Measurements from ENCODE around the gene RETREG2.

Gene RETREG2, protein sequence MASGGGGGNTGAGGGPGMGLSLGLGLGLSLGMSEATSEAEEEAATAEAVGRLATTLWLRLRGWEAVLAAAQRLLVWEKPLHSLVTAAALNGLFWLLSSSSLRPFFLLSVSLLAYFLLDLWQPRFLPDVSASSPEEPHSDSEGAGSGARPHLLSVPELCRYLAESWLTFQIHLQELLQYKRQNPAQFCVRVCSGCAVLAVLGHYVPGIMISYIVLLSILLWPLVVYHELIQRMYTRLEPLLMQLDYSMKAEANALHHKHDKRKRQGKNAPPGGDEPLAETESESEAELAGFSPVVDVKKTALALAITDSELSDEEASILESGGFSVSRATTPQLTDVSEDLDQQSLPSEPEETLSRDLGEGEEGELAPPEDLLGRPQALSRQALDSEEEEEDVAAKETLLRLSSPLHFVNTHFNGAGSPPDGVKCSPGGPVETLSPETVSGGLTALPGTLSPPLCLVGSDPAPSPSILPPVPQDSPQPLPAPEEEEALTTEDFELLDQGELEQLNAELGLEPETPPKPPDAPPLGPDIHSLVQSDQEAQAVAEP

DNA sequence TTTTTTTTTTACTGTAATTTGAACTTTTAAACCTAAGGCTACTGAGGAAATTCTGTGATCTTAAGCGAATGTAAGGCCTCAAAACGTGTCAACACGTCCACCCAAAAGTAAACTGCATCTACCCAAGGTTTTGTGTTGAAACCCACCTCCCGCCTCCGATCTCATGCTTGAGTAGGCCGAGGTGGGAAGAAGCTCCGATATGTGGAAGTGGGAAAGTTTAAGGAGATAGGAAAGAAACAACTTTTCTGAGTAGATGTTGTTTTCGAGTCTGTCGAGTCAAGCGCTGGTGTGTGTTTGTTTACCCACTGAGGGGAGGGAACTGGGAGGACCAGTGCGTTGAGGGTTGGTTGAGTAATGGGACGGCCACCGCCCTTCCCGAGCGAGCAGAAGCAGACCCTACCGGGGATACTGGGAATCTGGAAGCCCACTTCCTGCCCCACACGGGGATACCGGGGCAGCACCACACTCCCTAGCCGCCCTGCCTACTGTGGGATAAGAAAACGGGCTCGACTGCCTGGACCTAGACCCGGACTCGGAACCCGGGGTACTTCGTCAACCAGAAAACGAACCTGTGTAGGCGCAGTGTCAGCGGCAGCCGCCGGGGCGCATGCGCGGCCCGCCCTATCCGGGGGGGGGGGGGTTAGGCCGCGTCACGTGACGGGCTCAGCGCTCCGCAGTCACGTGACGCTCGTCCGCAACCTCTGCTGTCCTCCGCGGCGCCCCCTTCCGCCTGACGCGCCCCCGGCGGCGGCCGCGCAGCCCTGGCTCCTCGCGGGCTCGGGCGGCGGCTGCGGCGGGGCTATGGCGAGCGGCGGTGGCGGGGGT is at the start of gene RETREG2:
Gene RETREG2, plus strand, starts transcription at position 724 of the 825 bp plus-strand sequence. Its CDS starts 78 bp downstream, at position 802.
- peak within 1 kb of the TSS; percentile 67 for H3K4me3 ChIP-seq (ENCODE audit: low read depth, low read length)
- TF ChIP-seq, protein P1, sequence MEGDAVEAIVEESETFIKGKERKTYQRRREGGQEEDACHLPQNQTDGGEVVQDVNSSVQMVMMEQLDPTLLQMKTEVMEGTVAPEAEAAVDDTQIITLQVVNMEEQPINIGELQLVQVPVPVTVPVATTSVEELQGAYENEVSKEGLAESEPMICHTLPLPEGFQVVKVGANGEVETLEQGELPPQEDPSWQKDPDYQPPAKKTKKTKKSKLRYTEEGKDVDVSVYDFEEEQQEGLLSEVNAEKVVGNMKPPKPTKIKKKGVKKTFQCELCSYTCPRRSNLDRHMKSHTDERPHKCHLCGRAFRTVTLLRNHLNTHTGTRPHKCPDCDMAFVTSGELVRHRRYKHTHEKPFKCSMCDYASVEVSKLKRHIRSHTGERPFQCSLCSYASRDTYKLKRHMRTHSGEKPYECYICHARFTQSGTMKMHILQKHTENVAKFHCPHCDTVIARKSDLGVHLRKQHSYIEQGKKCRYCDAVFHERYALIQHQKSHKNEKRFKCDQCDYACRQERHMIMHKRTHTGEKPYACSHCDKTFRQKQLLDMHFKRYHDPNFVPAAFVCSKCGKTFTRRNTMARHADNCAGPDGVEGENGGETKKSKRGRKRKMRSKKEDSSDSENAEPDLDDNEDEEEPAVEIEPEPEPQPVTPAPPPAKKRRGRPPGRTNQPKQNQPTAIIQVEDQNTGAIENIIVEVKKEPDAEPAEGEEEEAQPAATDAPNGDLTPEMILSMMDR (conservative IDR thresholded peaks at IDR 0.05; ENCODE audit: low read depth, low read length): peak; percentile 17
- DNase-seq (ENCODE audit: low read depth): peak; percentile 95

DNA sequence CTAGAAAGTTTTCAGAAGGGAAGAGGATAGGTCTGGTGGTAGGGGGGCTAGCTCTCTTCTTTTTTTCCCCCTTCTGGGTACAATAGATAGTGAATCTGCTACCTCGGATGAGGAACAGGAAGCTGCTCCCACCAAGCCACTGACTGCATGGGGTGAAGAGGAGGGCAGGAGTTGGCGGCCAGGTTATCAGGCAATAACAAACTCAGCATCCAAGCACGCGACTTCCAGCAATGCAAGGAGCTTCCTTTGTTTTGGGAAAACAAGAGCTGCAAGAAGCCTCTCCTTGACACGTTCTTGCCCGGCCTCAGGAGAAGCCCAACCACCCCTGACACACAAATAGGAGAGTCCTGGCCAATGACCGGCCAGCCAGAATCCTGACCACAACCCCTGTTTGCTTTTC is 49.7 kb upstream of the RETREG2 start:
- peak; percentile 16 for DNase-seq (ENCODE audit: low read depth)
- TF ChIP-seq, protein P1 (conservative IDR thresholded peaks at IDR 0.05; ENCODE audit: low read depth, low read length): no peak
- no peak overlapping the region for H3K4me3 ChIP-seq (ENCODE audit: low read depth, low read length)

DNA sequence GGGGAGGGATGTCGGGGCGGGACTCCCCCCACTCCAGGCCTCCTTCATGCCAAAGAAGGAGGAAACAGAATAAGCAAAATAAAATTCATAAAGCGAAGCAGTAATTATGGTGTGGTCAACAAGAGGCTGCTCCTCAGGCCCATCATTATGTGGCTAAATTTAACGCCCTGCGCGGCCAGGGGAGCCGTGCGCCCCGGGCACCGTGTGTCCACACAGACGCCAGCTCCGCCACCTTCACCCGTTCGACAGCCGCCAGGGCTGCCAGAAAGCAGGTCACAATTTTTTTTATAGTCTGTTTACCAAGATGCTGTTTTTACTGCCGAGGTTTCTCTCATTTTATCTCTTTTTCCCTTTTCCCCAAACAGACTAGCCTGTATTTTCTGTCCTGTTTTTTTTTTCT is 48.5 kb upstream of the RETREG2 start:
- TF ChIP-seq, protein P1 (conservative IDR thresholded peaks at IDR 0.05; ENCODE audit: low read depth, low read length): no peak
- no peak for DNase-seq (ENCODE audit: low read depth)
- H3K4me3 ChIP-seq (ENCODE audit: low read depth, low read length): no peak overlapping the region

DNA sequence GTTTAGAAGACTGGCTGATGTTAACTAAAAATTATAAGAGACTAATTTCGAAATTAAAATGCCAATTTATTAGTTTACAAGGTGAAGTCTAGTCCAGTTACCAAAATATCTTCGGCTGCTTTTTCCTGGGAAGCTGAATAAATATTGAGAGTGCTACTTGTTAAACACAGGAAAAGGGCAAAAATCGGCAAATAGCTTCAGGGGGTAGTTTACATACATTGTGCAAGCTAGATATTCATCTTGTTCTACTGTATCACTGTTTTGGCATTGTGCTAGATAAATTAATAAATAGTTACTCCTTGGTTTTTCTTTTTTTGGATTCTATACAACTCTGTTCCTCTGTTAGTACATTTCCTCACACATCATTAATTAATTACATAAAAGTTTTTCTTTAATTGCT is 46.7 kb upstream of the RETREG2 start:
- TF ChIP-seq, protein P1 (conservative IDR thresholded peaks at IDR 0.05; ENCODE audit: low read depth, low read length): no peak
- no peak overlapping the region for H3K4me3 ChIP-seq (ENCODE audit: low read depth, low read length)
- no peak for DNase-seq (ENCODE audit: low read depth)

DNA sequence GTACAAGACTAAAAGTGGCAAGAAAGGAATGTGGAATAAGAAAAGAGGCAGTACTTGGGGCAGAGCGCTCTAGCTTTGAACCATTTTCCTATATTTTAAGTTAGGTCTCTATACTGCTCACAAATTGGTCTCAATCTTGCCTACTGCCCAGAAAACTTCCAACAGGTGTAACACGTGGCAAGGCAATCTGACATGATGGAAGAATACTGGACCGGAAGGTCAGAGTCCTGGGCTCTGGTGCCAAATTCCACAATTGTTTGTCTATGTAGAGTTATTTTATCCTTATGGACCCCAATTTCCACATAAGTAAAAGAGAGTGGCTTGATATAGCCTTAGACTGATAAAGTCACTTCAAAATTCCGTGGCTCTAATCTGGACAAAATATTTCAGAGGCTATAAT is 46.3 kb upstream of the RETREG2 start:
- TF ChIP-seq, protein P1 (conservative IDR thresholded peaks at IDR 0.05; ENCODE audit: low read depth, low read length): no peak

DNA sequence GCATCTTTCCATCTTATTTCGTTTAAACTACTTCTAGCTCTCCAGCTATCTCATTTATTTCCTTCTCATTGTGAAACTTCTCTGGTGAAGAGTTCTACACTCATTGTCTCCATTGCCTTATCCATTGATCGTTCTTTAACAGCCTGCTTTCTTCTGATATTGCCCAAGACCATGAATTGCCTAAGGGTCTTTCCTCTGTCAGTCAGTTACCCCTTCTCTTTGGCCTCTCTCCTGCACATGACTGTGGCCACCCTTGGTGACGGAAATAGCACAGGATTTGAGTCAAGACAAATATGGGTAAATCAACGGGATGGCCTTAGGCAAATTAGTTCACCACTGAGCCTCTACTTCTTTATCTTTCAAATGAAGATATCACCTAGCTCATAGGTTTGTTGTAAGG is 44.1 kb upstream of the RETREG2 start:
- DNase-seq (ENCODE audit: low read depth): no peak
- TF ChIP-seq, protein P1 (conservative IDR thresholded peaks at IDR 0.05; ENCODE audit: low read depth, low read length): no peak

More for the DNA sequence above, 46.3 kb upstream of the RETREG2 start:
- no peak overlapping the region for H3K4me3 ChIP-seq (ENCODE audit: low read depth, low read length)
- DNase-seq (ENCODE audit: low read depth): no peak

More for the DNA sequence above, 44.1 kb upstream of the RETREG2 start:
- no peak overlapping the region for H3K4me3 ChIP-seq (ENCODE audit: low read depth, low read length)

Measured in choroid plexus epithelial cell (primary cell).